Astrocyte of the cerebellum (primary cell): ENCODE measurements around the gene SLC19A1.

Source experiments
- DNase-seq: peaks from one replicate; pipeline ENCODE4 v3.0.0-alpha.2; 2011; ENCODE audit warnings: low read depth
- H3K4me3 ChIP-seq: 2 replicates; pipeline ENCODE4 v1.5.1; 2011; ENCODE audit warnings: mild to moderate bottlenecking, low read depth, low read length, moderate library complexity
- in situ Hi-C: cut with HindIII; loops from 2 replicates; pipeline ENCODE4 v1.10.0; 2017; ENCODE audit warnings: low sequenced_read_pairs
- TF ChIP-seq, protein P1 (sequence below): IDR thresholded peaks from 2 replicates; pipeline ENCODE4 v1.5.1; 2012; ENCODE audit warnings: low read length, low read depth, moderate library complexity, mild to moderate bottlenecking; ENCODE audit errors: missing control alignments

Gene SLC19A1

DNA sequence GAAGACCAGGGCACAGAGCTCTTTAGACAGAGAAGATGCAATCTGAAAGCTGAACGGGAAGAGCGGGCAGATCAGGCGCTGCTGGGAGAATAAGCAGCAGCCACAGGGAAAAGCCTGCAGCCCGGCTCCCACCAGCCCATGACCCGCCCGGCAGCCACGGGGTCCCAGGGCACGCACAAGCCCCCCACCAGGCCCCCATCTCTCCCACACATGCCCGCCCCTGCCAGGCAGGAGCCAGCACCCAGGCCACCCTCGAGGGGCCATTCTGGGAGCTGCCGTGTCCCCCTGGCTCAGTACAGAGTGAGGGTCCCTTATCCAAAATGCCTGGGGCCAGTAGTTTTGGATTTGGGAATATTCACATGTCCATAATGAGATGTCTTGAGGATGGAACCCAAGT lies 16.3 kb downstream of the SLC19A1 start:
- in situ Hi-C loops: no loop called here
- TF ChIP-seq, protein P1, sequence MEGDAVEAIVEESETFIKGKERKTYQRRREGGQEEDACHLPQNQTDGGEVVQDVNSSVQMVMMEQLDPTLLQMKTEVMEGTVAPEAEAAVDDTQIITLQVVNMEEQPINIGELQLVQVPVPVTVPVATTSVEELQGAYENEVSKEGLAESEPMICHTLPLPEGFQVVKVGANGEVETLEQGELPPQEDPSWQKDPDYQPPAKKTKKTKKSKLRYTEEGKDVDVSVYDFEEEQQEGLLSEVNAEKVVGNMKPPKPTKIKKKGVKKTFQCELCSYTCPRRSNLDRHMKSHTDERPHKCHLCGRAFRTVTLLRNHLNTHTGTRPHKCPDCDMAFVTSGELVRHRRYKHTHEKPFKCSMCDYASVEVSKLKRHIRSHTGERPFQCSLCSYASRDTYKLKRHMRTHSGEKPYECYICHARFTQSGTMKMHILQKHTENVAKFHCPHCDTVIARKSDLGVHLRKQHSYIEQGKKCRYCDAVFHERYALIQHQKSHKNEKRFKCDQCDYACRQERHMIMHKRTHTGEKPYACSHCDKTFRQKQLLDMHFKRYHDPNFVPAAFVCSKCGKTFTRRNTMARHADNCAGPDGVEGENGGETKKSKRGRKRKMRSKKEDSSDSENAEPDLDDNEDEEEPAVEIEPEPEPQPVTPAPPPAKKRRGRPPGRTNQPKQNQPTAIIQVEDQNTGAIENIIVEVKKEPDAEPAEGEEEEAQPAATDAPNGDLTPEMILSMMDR: no peak
- H3K4me3 ChIP-seq: no peak overlapping the region
- DNase-seq: no peak

DNA sequence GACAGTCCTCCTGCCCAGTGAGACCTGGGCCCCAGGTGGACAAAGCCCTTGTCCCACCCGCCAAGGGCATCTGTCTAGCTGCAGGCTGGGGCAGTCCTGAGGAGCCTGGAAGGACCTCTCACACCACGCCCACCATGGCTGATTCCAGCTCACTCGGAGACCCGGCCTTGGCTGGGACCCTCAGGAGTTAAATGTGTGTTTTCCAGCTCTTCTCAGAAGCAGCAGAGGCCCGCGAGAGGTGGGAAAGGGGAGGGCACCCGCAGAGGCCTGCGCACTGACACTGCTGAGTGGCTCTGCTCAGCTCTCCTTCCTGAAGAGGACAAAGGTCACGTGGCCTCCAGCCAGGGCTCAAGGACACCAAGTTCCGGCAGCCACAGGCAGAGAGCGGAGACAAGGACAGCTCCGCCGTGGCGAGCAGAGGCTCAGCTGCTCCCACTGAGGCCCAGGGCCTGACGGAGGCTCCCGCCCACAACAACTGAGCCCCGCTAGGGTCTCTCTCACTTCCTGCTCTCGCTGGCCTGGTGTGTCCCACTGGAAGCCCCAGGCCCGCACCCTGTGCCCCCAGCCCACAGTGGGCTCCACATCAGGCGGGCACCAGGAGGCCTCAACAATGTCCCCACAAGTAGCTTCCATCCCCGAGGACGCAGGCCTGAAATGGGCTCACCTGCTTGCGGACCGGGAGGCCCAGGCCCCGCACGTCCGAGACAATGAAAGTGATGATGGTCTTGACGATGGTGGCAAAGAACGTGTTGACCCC lies 16.9 kb downstream of the SLC19A1 start:
- in situ Hi-C loops: no loop called here
- TF ChIP-seq, protein P1: no peak
- no peak for DNase-seq
- no peak overlapping the region for H3K4me3 ChIP-seq

DNA sequence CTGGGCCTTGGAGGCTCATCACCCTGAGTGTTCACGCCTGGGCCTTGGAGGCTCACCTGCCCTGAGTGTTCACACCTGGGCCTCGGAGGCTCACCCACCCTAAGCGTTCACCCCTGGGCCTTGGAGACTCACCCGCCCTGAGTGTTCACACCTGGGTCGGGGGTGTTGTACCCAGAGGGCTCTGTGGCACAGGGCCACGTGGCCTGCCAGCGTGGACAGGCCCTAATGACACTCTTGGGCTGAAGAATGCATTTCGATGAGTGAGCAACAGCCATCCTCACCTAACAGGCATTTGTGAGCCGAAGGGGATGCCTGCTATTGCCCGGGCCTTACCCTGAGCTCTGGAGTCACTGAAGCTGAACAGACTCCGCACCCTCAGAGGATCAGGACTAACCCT lies 17.5 kb downstream of the SLC19A1 start:
- no peak for DNase-seq
- in situ Hi-C loops: no loop called here
- H3K4me3 ChIP-seq: no peak overlapping the region
- TF ChIP-seq, protein P1: no peak

DNA sequence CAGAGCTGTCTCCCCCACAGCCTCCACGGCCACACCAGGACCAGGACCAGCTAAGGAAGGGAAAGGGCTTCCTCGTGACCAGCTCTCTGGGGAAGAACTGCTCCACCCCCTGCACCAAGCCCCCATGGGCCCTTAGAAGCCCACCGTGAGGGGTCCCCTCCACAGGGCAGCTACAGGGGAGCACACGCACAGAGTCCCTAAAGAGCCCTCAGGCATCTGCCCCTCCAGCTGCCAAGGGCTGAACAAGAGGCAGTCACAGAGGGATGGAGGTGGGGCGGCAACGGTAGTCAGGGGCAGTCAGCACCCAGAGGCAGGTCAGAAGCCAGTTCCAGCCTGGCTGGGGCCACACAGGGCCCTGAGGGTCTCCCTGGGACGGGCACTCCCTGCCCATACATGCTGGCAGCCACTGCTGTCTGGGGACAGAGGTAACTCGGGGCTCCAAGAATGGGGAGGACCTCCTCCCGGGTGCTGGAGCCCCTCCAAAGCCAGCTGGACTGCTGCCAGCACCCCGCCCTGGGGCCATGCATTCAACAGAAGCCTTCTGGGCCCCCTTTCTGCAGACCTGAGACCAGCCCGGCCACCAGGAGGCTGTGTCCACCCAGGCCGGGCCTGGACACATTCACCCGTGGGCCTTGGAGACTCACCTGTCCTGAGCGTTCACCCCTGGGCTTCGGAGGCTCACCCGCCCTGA lies 18.7 kb downstream of the SLC19A1 start:
- in situ Hi-C loops: no loop called here
- TF ChIP-seq, protein P1: no peak
- no peak for DNase-seq
- no peak overlapping the region for H3K4me3 ChIP-seq

DNA sequence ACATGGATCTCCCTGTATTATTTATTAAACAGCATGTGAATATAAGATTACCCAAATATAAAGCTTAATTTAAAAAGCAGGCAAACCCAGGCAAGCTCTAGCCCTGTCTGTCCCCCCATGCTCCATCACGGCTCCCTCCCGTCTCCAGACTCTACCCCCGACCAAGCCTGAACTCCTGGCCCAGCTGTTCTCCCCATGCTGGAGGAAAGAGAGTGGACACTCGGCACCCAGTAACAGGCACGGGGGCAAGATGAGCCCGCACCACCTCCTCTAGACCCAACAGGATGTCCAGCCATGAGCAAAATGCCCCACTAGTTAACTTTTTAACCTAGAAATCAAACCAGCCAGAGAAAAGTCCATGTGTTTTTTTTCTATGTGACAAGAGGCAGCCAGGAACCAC lies 19.3 kb downstream of the SLC19A1 start:
- no peak for DNase-seq
- no peak overlapping the region for H3K4me3 ChIP-seq
- in situ Hi-C loops: no loop called here
- TF ChIP-seq, protein P1: no peak

DNA sequence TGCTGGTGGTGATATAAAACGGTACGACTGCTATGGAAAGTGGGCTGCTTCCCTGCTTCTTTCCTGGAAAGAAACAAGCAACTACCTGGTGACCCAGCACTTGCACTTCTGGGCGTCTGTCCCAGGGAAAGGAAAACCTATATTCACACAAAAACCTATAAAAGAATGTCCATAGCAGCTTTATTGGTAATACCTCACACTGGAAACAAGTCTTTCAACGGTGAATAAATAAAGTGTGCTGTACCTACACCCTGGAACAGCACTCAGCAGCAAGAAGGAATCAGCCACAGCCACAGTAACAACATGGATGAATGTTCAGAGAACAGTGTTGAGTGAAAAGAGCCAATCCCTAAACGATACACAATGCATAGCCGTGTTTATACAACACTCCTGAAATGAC lies 19.9 kb downstream of the SLC19A1 start:
- TF ChIP-seq, protein P1: no peak
- in situ Hi-C loops: no loop called here
- no peak for DNase-seq
- no peak overlapping the region for H3K4me3 ChIP-seq
